ENCODE results near the gene DLAT.
A peak's percentile ranks its signal among the peaks of the same experiment; 100 is the strongest.

DLAT gene

GRCh38 chr11:112058103-112058502, 32.9 kb downstream of the DLAT start:
- no peak overlapping the region for H2BK120ac ChIP-seq (ENCODE audit: insufficient read depth, low read length, poor library complexity)
- H4K91ac ChIP-seq (ENCODE audit: low read depth, low read length): no peak overlapping the region
- H3K14ac ChIP-seq (ENCODE audit: low read length): no peak overlapping the region
- H3K4ac ChIP-seq (ENCODE audit: low read depth, low read length): no peak overlapping the region
- no peaks in the 10 kb centered on the region for H3K4me1 ChIP-seq (ENCODE audit: control insufficient read depth in 1 of 2, insufficient read depth in 2 of 2, low read length in 2 of 2)
- no peaks in the 10 kb centered on the region for H3K79me1 ChIP-seq (ENCODE audit: low read length)
- H2BK5ac ChIP-seq (ENCODE audit: low read depth, low read length, poor library complexity): no peak overlapping the region
- H4K8ac ChIP-seq (ENCODE audit: low read depth, low read length): no peak overlapping the region
- DNase-seq: no peak
- H3K36me3 ChIP-seq (ENCODE audit: control insufficient read depth in 1 of 2, insufficient read depth in 2 of 2, low read length in 2 of 2): peaks cover 11 to 20% of the 10 kb centered on the region in 2 experiments
- H3K9ac ChIP-seq (ENCODE audit: low read length): no peak overlapping the region
- no peaks in the 10 kb centered on the region for H3K9me3 ChIP-seq (ENCODE audit: insufficient read depth, low read depth, low read length)
- no peak overlapping the region for H3K27ac ChIP-seq (ENCODE audit: low read depth, low read length)
- H2BK12ac ChIP-seq (ENCODE audit: low read length): no peak overlapping the region
- no peaks in the 10 kb centered on the region for H3K79me2 ChIP-seq (ENCODE audit: control insufficient read depth, insufficient read depth, low read length, poor library complexity)
- WGBS (ENCODE audit: extremely low coverage, insufficient coverage, insufficient read length): no CpG with 5 or more reads among the region's 1 CpG
- H3K23ac ChIP-seq (ENCODE audit: low read length): no peak overlapping the region
- H3K18ac ChIP-seq (ENCODE audit: low read length): no peak overlapping the region
- no peak overlapping the region for H2AK5ac ChIP-seq (ENCODE audit: low read length)
- H3K27me3 ChIP-seq (ENCODE audit: insufficient read depth, low read length): no peaks in the 10 kb centered on the region
- H3K4me3 ChIP-seq (ENCODE audit: low read depth, low read length): no peak overlapping the region
- H2AFZ ChIP-seq (ENCODE audit: insufficient read depth, low read length, poor library complexity): no peak overlapping the region
- H4K12ac ChIP-seq (ENCODE audit: low read depth, low read length): no peak overlapping the region
- no peak overlapping the region for H3K4me2 ChIP-seq (ENCODE audit: low read length)

- Histone ChIP-seq H3K14ac (ENCODE audit: low read length) (no peak overlapping the region), H3K4me1 (ENCODE audit: control insufficient read depth in 1 of 2, insufficient read depth in 2 of 2, low read length in 2 of 2) (no peaks in the 10 kb centered on the region), H3K4me2 (ENCODE audit: low read length) (no peak overlapping the region), H3K27me3 (ENCODE audit: insufficient read depth, low read length) (no peaks in the 10 kb centered on the region), H3K23ac (ENCODE audit: low read length) (no peak overlapping the region), H3K4ac (ENCODE audit: low read depth, low read length) (no peak overlapping the region), H2BK5ac (ENCODE audit: low read depth, low read length, poor library complexity) (no peak overlapping the region), H2AFZ (ENCODE audit: insufficient read depth, low read length, poor library complexity) (no peak overlapping the region), H3K9ac (ENCODE audit: low read length) (no peak overlapping the region), H3K36me3 (ENCODE audit: control insufficient read depth in 1 of 2, insufficient read depth in 2 of 2, low read length in 2 of 2) (peaks cover 4 to 20% of the 10 kb centered on the region in 2 experiments), H3K79me1 (ENCODE audit: low read length) (no peaks in the 10 kb centered on the region), H3K4me3 (ENCODE audit: low read depth, low read length) (no peak overlapping the region), H3K9me3 (ENCODE audit: insufficient read depth, low read depth, low read length) (no peaks in the 10 kb centered on the region), H3K27ac (ENCODE audit: low read depth, low read length) (no peak overlapping the region), H2AK5ac (ENCODE audit: low read length) (no peak overlapping the region), H4K91ac (ENCODE audit: low read depth, low read length) (no peak overlapping the region), H4K8ac (ENCODE audit: low read depth, low read length) (no peak overlapping the region), H3K18ac (ENCODE audit: low read length) (no peak overlapping the region), H2BK12ac (ENCODE audit: low read length) (no peak overlapping the region), H4K12ac (ENCODE audit: low read depth, low read length) (no peak overlapping the region), H3K79me2 (ENCODE audit: control insufficient read depth, insufficient read depth, low read length, poor library complexity) (no peaks in the 10 kb centered on the region), H2BK120ac (ENCODE audit: insufficient read depth, low read length, poor library complexity) (no peak overlapping the region)
- no CpG with 5 or more reads among the region's 1 CpG for WGBS (ENCODE audit: extremely low coverage, insufficient coverage, insufficient read length)
- no peak for DNase-seq
Observed at GRCh38 chr11:112062923-112063322, 37.7 kb downstream of the DLAT start.

GRCh38 chr11:112073941-112074811, 49.0 kb downstream of the DLAT start, which contains the start of the genes NKAPD1 and PIH1D2:
NKAPD1 (plus strand) TSS chr11:112074299; CDS start chr11:112075575, 1,276 bp downstream.
PIH1D2 (minus strand) TSS chr11:112074017; CDS start chr11:112073174, 843 bp downstream.
- Histone ChIP-seq H4K8ac (ENCODE audit: low read depth, low read length) (peak within 1 kb of the TSS; percentile 99), H3K27ac (ENCODE audit: low read depth, low read length) (peak within 1 kb of the TSS; percentile 91), H3K9me3 (ENCODE audit: insufficient read depth, low read depth, low read length) (no peaks in the 10 kb centered on the region), H2BK12ac (ENCODE audit: low read length) (peak within 1 kb of the TSS; percentile 93), H3K36me3 (ENCODE audit: control insufficient read depth in 1 of 2, insufficient read depth in 2 of 2, low read length in 2 of 2) (peaks cover 6 to 10% of the 10 kb centered on the region in 2 experiments), H3K4me1 (ENCODE audit: control insufficient read depth in 1 of 2, insufficient read depth in 2 of 2, low read length in 2 of 2) (no peaks in the 10 kb centered on the region), H3K4ac (ENCODE audit: low read depth, low read length) (peak within 1 kb of the TSS; percentile 60), H2AFZ (ENCODE audit: insufficient read depth, low read length, poor library complexity) (peak within 1 kb of the TSS; percentile 97), H2AK5ac (ENCODE audit: low read length) (no peak within 1 kb of the TSS), H3K23ac (ENCODE audit: low read length) (no peak within 1 kb of the TSS), H3K79me1 (ENCODE audit: low read length) (peaks cover 8% of the 10 kb centered on the region), H3K79me2 (ENCODE audit: control insufficient read depth, insufficient read depth, low read length, poor library complexity) (peaks cover 8% of the 10 kb centered on the region), H3K18ac (ENCODE audit: low read length) (peak within 1 kb of the TSS; percentile 95), H2BK5ac (ENCODE audit: low read depth, low read length, poor library complexity) (peak within 1 kb of the TSS; percentile 96), H2BK120ac (ENCODE audit: insufficient read depth, low read length, poor library complexity) (peak within 1 kb of the TSS; percentile 99), H3K4me3 (ENCODE audit: low read depth, low read length) (peak within 1 kb of the TSS; percentile 95), H4K91ac (ENCODE audit: low read depth, low read length) (peak within 1 kb of the TSS; percentile 97), H4K12ac (ENCODE audit: low read depth, low read length) (peak within 1 kb of the TSS; percentile 99), H3K9ac (ENCODE audit: low read length) (peak within 1 kb of the TSS; percentile 99), H3K14ac (ENCODE audit: low read length) (peak within 1 kb of the TSS; percentile 96), H3K4me2 (ENCODE audit: low read length) (peak within 1 kb of the TSS; percentile 91), H3K27me3 (ENCODE audit: insufficient read depth, low read length) (no peaks in the 10 kb centered on the region)
- WGBS (ENCODE audit: extremely low coverage, insufficient coverage, insufficient read length): no CpG with 5 or more reads among the region's 43 CpGs
- peak; percentile 68 to 89 for DNase-seq

- no peak overlapping the region for H3K23ac ChIP-seq (ENCODE audit: low read length)
- H4K8ac ChIP-seq (ENCODE audit: low read depth, low read length): no peak overlapping the region
- peaks cover 10 to 29% of the 10 kb centered on the region in 2 experiments for H3K36me3 ChIP-seq (ENCODE audit: control insufficient read depth in 1 of 2, insufficient read depth in 2 of 2, low read length in 2 of 2)
Observed at GRCh38 chr11:112082729-112083128, 57.5 kb downstream of the DLAT start.

More at GRCh38 chr11:112082729-112083128, 57.5 kb downstream of the DLAT start:
- DNase-seq: peak in 1 of 2 donors; percentile 13
- no peak overlapping the region for H2BK12ac ChIP-seq (ENCODE audit: low read length)
- H3K79me2 ChIP-seq (ENCODE audit: control insufficient read depth, insufficient read depth, low read length, poor library complexity): peaks cover 12% of the 10 kb centered on the region
- H4K91ac ChIP-seq (ENCODE audit: low read depth, low read length): no peak overlapping the region
- WGBS (ENCODE audit: extremely low coverage, insufficient coverage, insufficient read length): no CpG with 5 or more reads among the region's 4 CpGs
- H4K12ac ChIP-seq (ENCODE audit: low read depth, low read length): no peak overlapping the region
- H3K9me3 ChIP-seq (ENCODE audit: insufficient read depth, low read depth, low read length): no peaks in the 10 kb centered on the region
- H3K27me3 ChIP-seq (ENCODE audit: insufficient read depth, low read length): no peaks in the 10 kb centered on the region
- H3K4me2 ChIP-seq (ENCODE audit: low read length): no peak overlapping the region
- no peak overlapping the region for H3K9ac ChIP-seq (ENCODE audit: low read length)
- no peak overlapping the region for H2AK5ac ChIP-seq (ENCODE audit: low read length)
- no peak overlapping the region for H2BK120ac ChIP-seq (ENCODE audit: insufficient read depth, low read length, poor library complexity)
- H3K79me1 ChIP-seq (ENCODE audit: low read length): peaks cover 6% of the 10 kb centered on the region
- H2BK5ac ChIP-seq (ENCODE audit: low read depth, low read length, poor library complexity): no peak overlapping the region
- H3K18ac ChIP-seq (ENCODE audit: low read length): no peak overlapping the region
- H3K4me1 ChIP-seq (ENCODE audit: control insufficient read depth in 1 of 2, insufficient read depth in 2 of 2, low read length in 2 of 2): peaks cover 0 to 6% of the 10 kb centered on the region in 2 experiments
- no peak overlapping the region for H3K27ac ChIP-seq (ENCODE audit: low read depth, low read length)
- no peak overlapping the region for H2AFZ ChIP-seq (ENCODE audit: insufficient read depth, low read length, poor library complexity)
- H3K4me3 ChIP-seq (ENCODE audit: low read depth, low read length): no peak overlapping the region
- no peak overlapping the region for H3K14ac ChIP-seq (ENCODE audit: low read length)
- H3K4ac ChIP-seq (ENCODE audit: low read depth, low read length): no peak overlapping the region
